Panc1 (cell line): ENCODE results near the gene GSG1L. TPM values are rescaled to one million over a fixed set of nuclear protein-coding genes. Genes with fewer than 3 reads are reported as not detected.

ENCODE experiments used
- ATAC-seq: fragments of 200-7000 bp; cut with Tn5 transposase; 2 replicates; pipeline ENCODE4 v1.9.1; 2020; ENCODE audit warnings: mild to moderate bottlenecking, moderate library complexity
- BruUV-seq: library from RNA; stranded (reverse); fragments of 400-500 nt; replicated peaks from 2 replicates; lab custom pipeline; 2021; lab: Mats Ljungman, UMichigan
- CTCF ChIA-PET: fragments of 300-600 bp; sonication (Branson Sonifier 250); formaldehyde crosslinking; loops from one replicate; lab custom pipeline; 2022; ENCODE audit warnings: antibody characterized with exemption; lab: Charles Lee
- POLR2A ChIA-PET: fragments of 300-600 bp; sonication (Branson Sonifier 250); formaldehyde crosslinking; loops from one replicate; lab custom pipeline; 2022; ENCODE audit warnings: antibody characterized with exemption; lab: Charles Lee
- DNase-seq: peaks from one replicate; pipeline ENCODE4 v3.0.0-alpha.2; 2010; ENCODE audit warnings: low read depth, low spot score
- H3K27ac ChIP-seq: 2 replicates; pipeline ENCODE4 v1.5.1; 2011; ENCODE audit warnings: mild to moderate bottlenecking, low read length, inconsistent platforms
- H3K27me3 ChIP-seq: fragments of 200-500 bp; sonication (Bioruptor generic); 2 replicates; pipeline ENCODE4 v1.6.0; 2014; ENCODE audit warnings: low read length, inconsistent platforms; ENCODE audit not compliant: control insufficient read depth, insufficient read depth
- H3K36me3 ChIP-seq: fragments of 200-500 bp; sonication (Bioruptor generic); 2 replicates; pipeline ENCODE4 v1.5.1; 2014; ENCODE audit warnings: inconsistent platforms, mild to moderate bottlenecking, low read length, moderate library complexity; ENCODE audit not compliant: control insufficient read depth, insufficient read depth
- H3K4me1 ChIP-seq: 2 replicates; pipeline ENCODE4 v1.5.1; 2011; ENCODE audit warnings: inconsistent platforms, mild to moderate bottlenecking, low read length, moderate library complexity; ENCODE audit not compliant: control insufficient read depth, insufficient read depth
- H3K4me3 ChIP-seq, 2 experiments: 2 replicates each; pipeline ENCODE4 v1.5.1; 2011 to 2012; ENCODE audit warnings: low read depth in 2 of 2, low read length in 2 of 2, mild to moderate bottlenecking in 2 of 2, inconsistent platforms in 1 of 2, moderate library complexity in 1 of 2
- H3K9me3 ChIP-seq: fragments of 200-500 bp; sonication (Bioruptor generic); 2 replicates; pipeline ENCODE4 v1.5.1; 2014; ENCODE audit warnings: low read depth, mild to moderate bottlenecking, inconsistent platforms, low read length, moderate library complexity; ENCODE audit not compliant: control insufficient read depth, insufficient read depth
- POLR2AphosphoS5 ChIP-seq: IDR thresholded peaks from 2 replicates; pipeline ENCODE4 v1.6.1; 2012; ENCODE audit warnings: mild to moderate bottlenecking, low read depth, low read length, moderate library complexity
- SIN3A ChIP-seq: IDR thresholded peaks from 2 replicates; pipeline ENCODE4 v1.6.1; 2012; ENCODE audit warnings: low read depth, mild to moderate bottlenecking, low read length, moderate library complexity, borderline replicate concordance; ENCODE audit not compliant: insufficient read depth
- TCF7L2 ChIP-seq: IDR thresholded peaks from 2 replicates; pipeline ENCODE4 v1.6.1; 2011; ENCODE audit warnings: mild to moderate bottlenecking, low read depth, low read length, inconsistent platforms
- in situ Hi-C: cut with HindIII; loops from 2 replicates; pipeline ENCODE4 v1.10.0; 2016; ENCODE audit warnings: low sequenced_read_pairs, low pct_unique_long_range_greater_than_20kb
- intact Hi-C: fragments of 100-400 bp; cut with micrococcal nuclease; formaldehyde crosslinking; loops from one replicate; pipeline ENCODE4 v1.10.0; 2022; ENCODE audit not compliant: unreplicated experiment
- total RNA-seq: library from RNA; stranded (reverse); gene quantifications from one replicate; pipeline ENCODE4 v1.2.1, GENCODE V29; 2021; ENCODE audit not compliant: unreplicated experiment
- TF ChIP-seq, protein P1 (sequence below): fragments of 450-650 bp; IDR thresholded peaks from 2 replicates; pipeline ENCODE4 v1.5.1; 2017; ENCODE audit warnings: mild to moderate bottlenecking
- TF ChIP-seq, protein P2 (sequence below), 2 experiments: IDR thresholded peaks; 2 replicates each; pipeline ENCODE4 v1.6.1; 2011 to 2012; ENCODE audit warnings: low read depth in 2 of 2, control low read depth in 1 of 2, low read length in 1 of 2, mild to moderate bottlenecking in 1 of 2, moderate library complexity in 1 of 2; ENCODE audit not compliant: insufficient read depth in 1 of 2

The GSG1L gene
- total RNA-seq, 1 experiment from 2014 or later: 0.08 TPM

DNA sequence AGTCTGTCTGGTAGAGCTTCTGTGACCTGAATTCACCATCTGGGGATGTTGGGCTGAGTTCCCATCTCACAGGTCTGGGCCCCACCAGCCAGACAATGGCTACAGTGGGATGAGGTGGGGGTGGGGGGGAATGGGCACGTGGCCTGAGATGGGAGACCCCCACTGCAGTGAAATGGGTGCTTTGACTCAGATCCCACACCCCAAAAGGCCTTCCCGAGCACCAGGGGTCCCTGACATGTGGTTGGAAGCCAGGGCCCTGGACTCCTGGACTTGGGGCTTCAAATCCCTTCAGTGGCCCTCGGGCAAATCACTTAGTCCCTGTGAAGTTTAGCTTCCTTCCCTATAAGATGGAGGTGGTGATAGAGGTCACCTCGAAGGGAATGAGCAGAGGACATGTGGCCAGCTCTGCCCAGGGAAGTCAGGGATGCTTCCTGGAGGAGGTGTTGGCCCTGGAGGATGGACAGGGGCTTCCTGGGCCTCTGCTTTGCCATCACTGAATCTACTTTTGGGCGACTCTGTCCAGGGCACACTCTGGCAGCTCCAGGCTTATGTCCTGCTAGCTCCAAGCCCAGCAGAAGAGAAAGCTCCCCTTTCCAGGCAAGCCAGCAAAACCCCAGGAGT lies 295.4 kb downstream of the GSG1L start:
- CTCF ChIA-PET: no interaction called here
- Histone ChIP-seq H3K27ac (no peak overlapping the region), H3K36me3 (no peaks in the 10 kb centered on the region), H3K27me3 (no peaks in the 10 kb centered on the region), H3K4me3 (no peak overlapping the region), H3K4me1 (peaks cover 5% of the 10 kb centered on the region; the same call in 1 of the 2 replicates), H3K9me3 (peaks cover 4% of the 10 kb centered on the region; the same call in 1 of the 2 replicates)
- TF ChIP-seq TCF7L2 (no peak), POLR2AphosphoS5 (no peak), SIN3A (no peak)
- TF ChIP-seq, protein P1, sequence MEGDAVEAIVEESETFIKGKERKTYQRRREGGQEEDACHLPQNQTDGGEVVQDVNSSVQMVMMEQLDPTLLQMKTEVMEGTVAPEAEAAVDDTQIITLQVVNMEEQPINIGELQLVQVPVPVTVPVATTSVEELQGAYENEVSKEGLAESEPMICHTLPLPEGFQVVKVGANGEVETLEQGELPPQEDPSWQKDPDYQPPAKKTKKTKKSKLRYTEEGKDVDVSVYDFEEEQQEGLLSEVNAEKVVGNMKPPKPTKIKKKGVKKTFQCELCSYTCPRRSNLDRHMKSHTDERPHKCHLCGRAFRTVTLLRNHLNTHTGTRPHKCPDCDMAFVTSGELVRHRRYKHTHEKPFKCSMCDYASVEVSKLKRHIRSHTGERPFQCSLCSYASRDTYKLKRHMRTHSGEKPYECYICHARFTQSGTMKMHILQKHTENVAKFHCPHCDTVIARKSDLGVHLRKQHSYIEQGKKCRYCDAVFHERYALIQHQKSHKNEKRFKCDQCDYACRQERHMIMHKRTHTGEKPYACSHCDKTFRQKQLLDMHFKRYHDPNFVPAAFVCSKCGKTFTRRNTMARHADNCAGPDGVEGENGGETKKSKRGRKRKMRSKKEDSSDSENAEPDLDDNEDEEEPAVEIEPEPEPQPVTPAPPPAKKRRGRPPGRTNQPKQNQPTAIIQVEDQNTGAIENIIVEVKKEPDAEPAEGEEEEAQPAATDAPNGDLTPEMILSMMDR: no peak
- TF ChIP-seq, protein P2, sequence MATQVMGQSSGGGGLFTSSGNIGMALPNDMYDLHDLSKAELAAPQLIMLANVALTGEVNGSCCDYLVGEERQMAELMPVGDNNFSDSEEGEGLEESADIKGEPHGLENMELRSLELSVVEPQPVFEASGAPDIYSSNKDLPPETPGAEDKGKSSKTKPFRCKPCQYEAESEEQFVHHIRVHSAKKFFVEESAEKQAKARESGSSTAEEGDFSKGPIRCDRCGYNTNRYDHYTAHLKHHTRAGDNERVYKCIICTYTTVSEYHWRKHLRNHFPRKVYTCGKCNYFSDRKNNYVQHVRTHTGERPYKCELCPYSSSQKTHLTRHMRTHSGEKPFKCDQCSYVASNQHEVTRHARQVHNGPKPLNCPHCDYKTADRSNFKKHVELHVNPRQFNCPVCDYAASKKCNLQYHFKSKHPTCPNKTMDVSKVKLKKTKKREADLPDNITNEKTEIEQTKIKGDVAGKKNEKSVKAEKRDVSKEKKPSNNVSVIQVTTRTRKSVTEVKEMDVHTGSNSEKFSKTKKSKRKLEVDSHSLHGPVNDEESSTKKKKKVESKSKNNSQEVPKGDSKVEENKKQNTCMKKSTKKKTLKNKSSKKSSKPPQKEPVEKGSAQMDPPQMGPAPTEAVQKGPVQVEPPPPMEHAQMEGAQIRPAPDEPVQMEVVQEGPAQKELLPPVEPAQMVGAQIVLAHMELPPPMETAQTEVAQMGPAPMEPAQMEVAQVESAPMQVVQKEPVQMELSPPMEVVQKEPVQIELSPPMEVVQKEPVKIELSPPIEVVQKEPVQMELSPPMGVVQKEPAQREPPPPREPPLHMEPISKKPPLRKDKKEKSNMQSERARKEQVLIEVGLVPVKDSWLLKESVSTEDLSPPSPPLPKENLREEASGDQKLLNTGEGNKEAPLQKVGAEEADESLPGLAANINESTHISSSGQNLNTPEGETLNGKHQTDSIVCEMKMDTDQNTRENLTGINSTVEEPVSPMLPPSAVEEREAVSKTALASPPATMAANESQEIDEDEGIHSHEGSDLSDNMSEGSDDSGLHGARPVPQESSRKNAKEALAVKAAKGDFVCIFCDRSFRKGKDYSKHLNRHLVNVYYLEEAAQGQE (IDR thresholded peaks at IDR 0.05; ENCODE audit: insufficient read depth in 1 of 2, low read depth in 2 of 2, low read length in 1 of 2): no peak
- in situ Hi-C loops: no loop called here
- no peak for ATAC-seq
- POLR2A ChIA-PET: interaction anchor here (0.6 kb wide), 1 partner anchor 111 kb away, joined by 3 read pairs; no protein-coding TSS in a partner anchor
- intact Hi-C loops: no loop called here
- BruUV-seq: no TSS peak
- DNase-seq: no peak

DNA sequence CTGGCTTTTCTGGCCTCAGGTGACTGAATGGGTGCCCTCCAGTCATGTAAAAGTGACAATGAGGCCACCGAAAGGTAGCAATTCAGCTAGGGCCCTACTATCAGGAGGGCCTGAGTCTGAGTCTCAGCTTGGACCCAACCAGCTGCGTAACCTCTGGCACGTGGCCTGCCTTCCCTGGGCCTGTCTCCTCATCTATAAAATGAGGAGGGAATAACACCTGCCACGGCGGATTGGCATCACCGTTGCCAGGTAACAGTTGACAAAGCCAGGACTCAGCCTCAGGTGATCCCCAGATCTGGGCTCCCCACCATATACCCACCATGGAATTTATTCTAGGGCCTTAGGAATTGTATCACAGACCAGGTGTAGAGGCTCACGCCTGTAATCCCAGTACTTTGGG lies 296.4 kb downstream of the GSG1L start:
- in situ Hi-C loops (no loop called here), intact Hi-C loops (no loop called here)
- Histone ChIP-seq H3K4me3 (no peak overlapping the region), H3K27ac (no peak overlapping the region), H3K27me3 (no peaks in the 10 kb centered on the region), H3K4me1 (peaks cover 5% of the 10 kb centered on the region; the same call in 1 of the 2 replicates), H3K36me3 (no peaks in the 10 kb centered on the region), H3K9me3 (peaks cover 4% of the 10 kb centered on the region; the same call in 1 of the 2 replicates)
- TF ChIP-seq SIN3A: no peak
- TF ChIP-seq, protein P2 (IDR thresholded peaks at IDR 0.05; ENCODE audit: insufficient read depth in 1 of 2, low read depth in 2 of 2, low read length in 1 of 2): no peak
- TF ChIP-seq, protein P1: no peak
- no peak for TF ChIP-seq POLR2AphosphoS5
- TF ChIP-seq TCF7L2: no peak
- no TSS peak for BruUV-seq
- ATAC-seq: no peak
- CTCF ChIA-PET: no interaction called here
- POLR2A ChIA-PET: no interaction called here
- no peak for DNase-seq
